Glutamatergic neuron (in vitro differentiated cells): ENCODE data around the gene PHLPP1. TPM values are rescaled to one million over a fixed set of nuclear protein-coding genes. Genes with fewer than 3 reads are reported as not detected.

ENCODE experiments used
- DNase-seq: peaks from one replicate; pipeline ENCODE4 v3.0.0; 2022
- H3K27ac Mint-ChIP-seq: one replicate; pipeline ENCODE4 v1.8.0; 2020; ENCODE audit warnings: mild to moderate bottlenecking, mixed read lengths, inconsistent platforms; ENCODE audit not compliant: unreplicated experiment
- H3K27me3 Mint-ChIP-seq: one replicate; pipeline ENCODE4 v1.8.0; 2020; ENCODE audit warnings: mild to moderate bottlenecking, moderate library complexity, mixed read lengths, inconsistent platforms; ENCODE audit not compliant: unreplicated experiment
- H3K36me3 Mint-ChIP-seq: one replicate; pipeline ENCODE4 v1.8.0; 2020; ENCODE audit warnings: mild to moderate bottlenecking, mixed read lengths, inconsistent platforms; ENCODE audit not compliant: unreplicated experiment
- H3K4me1 Mint-ChIP-seq: one replicate; pipeline ENCODE4 v1.8.0; 2020; ENCODE audit warnings: mild to moderate bottlenecking, low read depth, mixed read lengths, inconsistent platforms; ENCODE audit not compliant: unreplicated experiment
- H3K4me3 Mint-ChIP-seq: one replicate; pipeline ENCODE4 v1.8.0; 2020; ENCODE audit warnings: mild to moderate bottlenecking, mixed read lengths, inconsistent platforms; ENCODE audit not compliant: unreplicated experiment
- H3K9me3 Mint-ChIP-seq: one replicate; pipeline ENCODE4 v1.8.0; 2020; ENCODE audit warnings: mild to moderate bottlenecking, moderate library complexity, mixed read lengths, inconsistent platforms; ENCODE audit not compliant: unreplicated experiment
- CTCF ChIP-seq: fragments of 200-600 bp; sonication (generic); IDR thresholded peaks from one replicate; pipeline ENCODE4 v1.5.0; 2021; ENCODE audit not compliant: partially characterized antibody, unreplicated experiment
- total RNA-seq: library from RNA; stranded (reverse); fragmentation: NEBNext Ultra II Directional; extraction: Animal tissue kit (Norgen Biotek cat#: 25700); gene quantifications from one replicate; pipeline ENCODE4 v1.2.1, GENCODE V29; 2021; ENCODE audit not compliant: unreplicated experiment

Gene PHLPP1
- total RNA-seq, 1 donor from 2014 or later, result 14.0 TPM

GRCh38 chr18:62942578-62942977 lies 227.2 kb downstream of the PHLPP1 start:
- peaks cover 7% of the 10 kb centered on the region for H3K36me3 Mint-ChIP-seq

GRCh38 chr18:62944454-62944853 lies 229.1 kb downstream of the PHLPP1 start:
- Mint-ChIP-seq H3K27ac (no peak overlapping the region), H3K4me1 (no peaks in the 10 kb centered on the region), H3K9me3 (no peaks in the 10 kb centered on the region), H3K4me3 (no peak overlapping the region), H3K27me3 (no peaks in the 10 kb centered on the region), H3K36me3 (peaks cover 7% of the 10 kb centered on the region)
- DNase-seq, result no peak
- TF ChIP-seq CTCF, result no peak

More at GRCh38 chr18:62942578-62942977, 227.2 kb downstream of the PHLPP1 start:
- no peaks in the 10 kb centered on the region for H3K9me3 Mint-ChIP-seq
- no peak overlapping the region for H3K4me3 Mint-ChIP-seq
- DNase-seq, result no peak
- H3K4me1 Mint-ChIP-seq, result no peaks in the 10 kb centered on the region
- TF ChIP-seq CTCF, result no peak
- no peaks in the 10 kb centered on the region for H3K27me3 Mint-ChIP-seq
- H3K27ac Mint-ChIP-seq, result no peak overlapping the region

- no peaks in the 10 kb centered on the region for H3K36me3 Mint-ChIP-seq
- no peaks in the 10 kb centered on the region for H3K9me3 Mint-ChIP-seq
- no peak for DNase-seq
- no peak overlapping the region for H3K27ac Mint-ChIP-seq
- H3K4me3 Mint-ChIP-seq, result no peak overlapping the region
- no peaks in the 10 kb centered on the region for H3K4me1 Mint-ChIP-seq
- no peak for TF ChIP-seq CTCF
- no peaks in the 10 kb centered on the region for H3K27me3 Mint-ChIP-seq
Observed at GRCh38 chr18:62948788-62949187, 233.4 kb downstream of the PHLPP1 start.

GRCh38 chr18:62950246-62950645 lies 234.9 kb downstream of the PHLPP1 start:
- no peaks in the 10 kb centered on the region for H3K36me3 Mint-ChIP-seq
- no peak overlapping the region for H3K4me3 Mint-ChIP-seq
- no peak for TF ChIP-seq CTCF
- H3K27me3 Mint-ChIP-seq, result no peaks in the 10 kb centered on the region
- H3K4me1 Mint-ChIP-seq, result no peaks in the 10 kb centered on the region
- no peak for DNase-seq
- no peaks in the 10 kb centered on the region for H3K9me3 Mint-ChIP-seq
- no peak overlapping the region for H3K27ac Mint-ChIP-seq

- no peaks in the 10 kb centered on the region for H3K36me3 Mint-ChIP-seq
- H3K27ac Mint-ChIP-seq, result no peak overlapping the region
- no peak overlapping the region for H3K4me3 Mint-ChIP-seq
- H3K27me3 Mint-ChIP-seq, result no peaks in the 10 kb centered on the region
- H3K4me1 Mint-ChIP-seq, result no peaks in the 10 kb centered on the region
- no peaks in the 10 kb centered on the region for H3K9me3 Mint-ChIP-seq
- TF ChIP-seq CTCF, result no peak
- DNase-seq, result no peak
Observed at GRCh38 chr18:62952807-62953206, 237.5 kb downstream of the PHLPP1 start.
